ENCODE measurements around the gene ADGRB3.

The ADGRB3 gene

GRCh38 chr6:69146385-69146784, 511.3 kb downstream of the ADGRB3 start:
- in situ Hi-C loops (cut with MboI; ENCODE audit: low sequenced_read_pairs, unreplicated experiment), result no loop called here

GRCh38 chr6:69155467-69155866, 520.4 kb downstream of the ADGRB3 start:
- in situ Hi-C loops (cut with MboI; ENCODE audit: low sequenced_read_pairs, unreplicated experiment), result no loop called here

More at GRCh38 chr6:69146385-69146784, 511.3 kb downstream of the ADGRB3 start:
- no peak for DNase-seq (ENCODE audit: low spot score)
- TF ChIP-seq, protein P1, sequence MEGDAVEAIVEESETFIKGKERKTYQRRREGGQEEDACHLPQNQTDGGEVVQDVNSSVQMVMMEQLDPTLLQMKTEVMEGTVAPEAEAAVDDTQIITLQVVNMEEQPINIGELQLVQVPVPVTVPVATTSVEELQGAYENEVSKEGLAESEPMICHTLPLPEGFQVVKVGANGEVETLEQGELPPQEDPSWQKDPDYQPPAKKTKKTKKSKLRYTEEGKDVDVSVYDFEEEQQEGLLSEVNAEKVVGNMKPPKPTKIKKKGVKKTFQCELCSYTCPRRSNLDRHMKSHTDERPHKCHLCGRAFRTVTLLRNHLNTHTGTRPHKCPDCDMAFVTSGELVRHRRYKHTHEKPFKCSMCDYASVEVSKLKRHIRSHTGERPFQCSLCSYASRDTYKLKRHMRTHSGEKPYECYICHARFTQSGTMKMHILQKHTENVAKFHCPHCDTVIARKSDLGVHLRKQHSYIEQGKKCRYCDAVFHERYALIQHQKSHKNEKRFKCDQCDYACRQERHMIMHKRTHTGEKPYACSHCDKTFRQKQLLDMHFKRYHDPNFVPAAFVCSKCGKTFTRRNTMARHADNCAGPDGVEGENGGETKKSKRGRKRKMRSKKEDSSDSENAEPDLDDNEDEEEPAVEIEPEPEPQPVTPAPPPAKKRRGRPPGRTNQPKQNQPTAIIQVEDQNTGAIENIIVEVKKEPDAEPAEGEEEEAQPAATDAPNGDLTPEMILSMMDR (IDR thresholded peaks at IDR 0.05; ENCODE audit: borderline replicate concordance, control extremely low read depth, extremely low read depth, insufficient read depth, missing control alignments), result no peak

DNA sequence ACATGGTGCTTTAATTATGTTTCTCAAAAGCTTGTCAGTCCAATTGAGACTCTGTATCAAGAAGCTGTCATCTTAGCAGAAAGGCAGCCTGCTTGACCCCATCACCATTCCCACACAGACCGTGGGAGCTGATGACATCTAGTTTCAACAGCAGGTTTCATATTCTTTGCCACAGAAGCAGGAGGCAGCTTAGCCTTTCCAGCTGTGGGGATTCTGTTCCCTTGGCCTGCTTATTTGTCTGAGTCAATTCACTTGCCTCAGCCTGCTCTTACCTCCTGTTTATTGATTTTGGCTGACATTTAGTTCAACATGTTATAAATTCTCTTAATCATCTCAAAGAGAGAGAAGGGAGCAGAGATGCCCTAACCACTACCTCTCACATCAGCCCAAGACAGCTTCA, 527.7 kb downstream of the ADGRB3 start:
- no peak for DNase-seq (ENCODE audit: low spot score)
- TF ChIP-seq, protein P1 (IDR thresholded peaks at IDR 0.05; ENCODE audit: borderline replicate concordance, control extremely low read depth, extremely low read depth, insufficient read depth, missing control alignments), result no peak
- in situ Hi-C loops (cut with MboI; ENCODE audit: low sequenced_read_pairs, unreplicated experiment), result no loop called here

More at GRCh38 chr6:69155467-69155866, 520.4 kb downstream of the ADGRB3 start:
- no peak for DNase-seq (ENCODE audit: low spot score)
- TF ChIP-seq, protein P1 (IDR thresholded peaks at IDR 0.05; ENCODE audit: borderline replicate concordance, control extremely low read depth, extremely low read depth, insufficient read depth, missing control alignments), result no peak

DNA sequence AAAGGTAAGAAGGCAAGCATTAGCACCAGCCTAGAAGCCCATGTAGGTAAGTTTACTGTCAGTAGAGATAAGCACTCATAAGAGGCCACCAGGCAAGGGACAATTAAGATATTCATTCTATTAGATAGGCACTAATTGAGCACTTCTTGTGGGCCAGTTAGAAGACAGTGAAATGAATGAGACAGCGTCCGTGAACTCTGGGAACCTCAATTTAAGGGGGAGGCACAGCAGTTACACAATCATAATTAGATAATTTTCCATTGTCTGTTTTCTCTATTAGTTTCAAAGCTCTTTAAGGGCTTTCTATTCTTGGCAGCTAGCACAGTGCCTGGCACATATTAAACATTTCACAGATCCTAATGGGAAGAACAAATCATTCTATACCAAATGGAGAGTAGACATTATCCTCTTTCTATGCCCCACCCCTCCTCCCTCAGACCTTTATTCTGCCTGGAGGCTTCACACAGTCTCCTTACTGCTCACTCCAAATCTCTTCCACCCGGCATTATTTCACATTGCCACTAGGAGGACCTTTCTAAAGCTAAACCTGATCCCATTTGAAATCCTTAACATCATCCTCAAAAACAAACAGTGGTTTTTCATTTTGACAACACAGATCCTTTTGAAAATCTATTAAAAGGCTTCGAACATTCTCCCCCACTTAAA, 529.6 kb downstream of the ADGRB3 start:
- TF ChIP-seq, protein P1 (IDR thresholded peaks at IDR 0.05; ENCODE audit: borderline replicate concordance, control extremely low read depth, extremely low read depth, insufficient read depth, missing control alignments), result no peak
- in situ Hi-C loops (cut with MboI; ENCODE audit: low sequenced_read_pairs, unreplicated experiment), result no loop called here

DNA sequence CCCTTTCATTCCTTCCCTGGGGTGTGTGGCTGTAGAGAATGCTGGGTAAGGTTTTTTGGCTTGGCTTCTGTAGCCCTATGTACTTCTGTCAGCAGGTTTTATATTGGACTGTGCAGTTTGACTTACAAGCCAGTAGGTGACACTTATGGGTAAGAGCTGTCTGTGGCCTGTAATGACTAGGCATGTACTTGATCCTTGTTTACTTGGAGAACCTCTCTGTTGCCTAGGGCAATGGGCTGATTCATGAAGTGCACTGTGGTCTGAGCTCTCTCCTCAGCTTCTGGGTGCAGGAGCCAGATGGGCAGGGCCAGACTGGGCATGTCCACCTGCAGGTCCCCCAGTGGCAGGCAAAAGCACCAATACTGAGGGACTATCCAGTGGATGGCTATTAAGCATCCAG, 544.6 kb downstream of the ADGRB3 start:
- TF ChIP-seq, protein P1 (IDR thresholded peaks at IDR 0.05; ENCODE audit: borderline replicate concordance, control extremely low read depth, extremely low read depth, insufficient read depth, missing control alignments), result no peak
- in situ Hi-C loops (cut with MboI; ENCODE audit: low sequenced_read_pairs, unreplicated experiment), result no loop called here
- no peak for DNase-seq (ENCODE audit: low spot score)

More for the DNA sequence above, 529.6 kb downstream of the ADGRB3 start:
- no peak for DNase-seq (ENCODE audit: low spot score)

DNA sequence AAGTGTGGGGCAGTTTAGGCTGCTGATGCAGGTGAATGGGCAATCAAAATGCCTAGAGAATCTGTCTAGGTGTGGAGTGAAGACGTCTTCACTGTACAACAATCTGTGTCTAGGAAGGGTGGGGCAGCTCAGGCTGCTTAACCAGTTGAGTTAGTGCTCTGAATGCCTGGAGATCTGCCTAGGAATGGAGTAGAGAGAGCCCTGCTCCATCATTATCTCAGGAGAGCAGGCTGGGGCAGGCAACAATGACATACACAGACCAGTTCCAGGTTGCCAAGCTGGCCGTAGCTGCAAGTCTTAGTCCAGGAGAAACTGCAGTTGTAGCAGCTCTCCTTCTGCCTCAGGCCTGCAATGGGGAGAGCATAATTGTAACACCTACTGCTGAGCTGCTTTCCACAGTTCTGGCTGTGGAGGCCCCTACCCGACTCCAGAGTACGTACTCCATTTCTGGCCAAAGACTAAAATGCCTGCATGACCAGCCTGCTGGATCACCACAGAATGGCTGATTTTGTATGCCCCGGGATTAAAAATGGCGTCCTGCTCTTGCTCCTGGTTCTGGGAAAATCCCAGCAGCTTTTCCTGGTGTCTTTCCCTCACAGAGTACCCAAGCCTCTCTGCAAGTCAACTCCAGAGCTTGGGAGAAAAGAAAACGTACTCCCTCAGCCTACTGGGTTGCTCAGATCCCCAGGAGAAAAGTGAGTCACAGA, 545.4 kb downstream of the ADGRB3 start:
- TF ChIP-seq, protein P1 (IDR thresholded peaks at IDR 0.05; ENCODE audit: borderline replicate concordance, control extremely low read depth, extremely low read depth, insufficient read depth, missing control alignments), result no peak
- in situ Hi-C loops (cut with MboI; ENCODE audit: low sequenced_read_pairs, unreplicated experiment), result no loop called here
- DNase-seq (ENCODE audit: low spot score), result no peak

Data from GM13976 (cell line).